ENCODE measurements around the gene RUNDC1.
A peak's percentile ranks its signal among the peaks of the same experiment; 100 is the strongest.

The RUNDC1 gene

DNA sequence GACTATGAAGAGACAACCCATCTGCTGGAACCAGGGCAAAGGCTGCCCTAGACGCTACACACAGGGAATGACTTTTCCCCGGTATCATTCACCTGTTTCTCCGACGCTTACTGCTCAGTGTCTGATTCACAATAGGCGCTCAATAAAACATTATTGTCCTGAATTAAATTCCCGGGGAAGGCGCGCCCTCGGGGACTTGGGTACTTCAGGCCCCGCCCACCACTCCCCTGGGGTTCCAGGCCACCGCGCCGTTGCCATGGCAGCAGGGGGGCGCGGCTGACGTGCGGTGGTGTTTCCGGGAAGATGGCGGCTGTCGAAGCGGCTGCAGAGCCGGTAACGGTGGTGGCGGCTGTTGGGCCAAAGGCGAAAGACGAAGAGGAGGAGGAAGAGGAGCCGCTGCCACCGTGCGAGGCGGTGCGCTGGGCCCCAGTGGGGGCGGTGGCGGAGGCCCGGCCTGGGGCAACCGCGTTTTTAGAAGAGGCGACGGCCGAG is at the start of gene RUNDC1 (continued):
- TF ChIP-seq GLI4 (tag by site-specific recombination; IDR thresholded peaks at IDR 0.05) (no peak), ZNF660 (tag by site-specific recombination; IDR thresholded peaks at IDR 0.05) (0 out of 2 replicates have a peak, but pooled peaks have one; percentile 69), ZBTB21 (tag by site-specific recombination; IDR thresholded peaks at IDR 0.05) (no peak), SALL2 (tag by site-specific recombination; IDR thresholded peaks at IDR 0.05; ENCODE audit: borderline replicate concordance) (no peak), ZNF266 (tag by site-specific recombination; IDR thresholded peaks at IDR 0.05; ENCODE audit: low read depth) (no peak), ZNF548 (tag by site-specific recombination; IDR thresholded peaks at IDR 0.05) (no peak), KLF1 (tag by site-specific recombination; IDR thresholded peaks at IDR 0.05) (peak; percentile 92), ZNF629 (tag by site-specific recombination; IDR thresholded peaks at IDR 0.05) (peak; percentile 56), ZNF704 (tag by site-specific recombination; IDR thresholded peaks at IDR 0.05) (no peak), ZBTB26 (tag by site-specific recombination; optimal IDR thresholded peaks at IDR 0.05) (peak; percentile 82), ZNF558 (tag by site-specific recombination; IDR thresholded peaks at IDR 0.05) (no peak), ZNF600 (tag by site-specific recombination; IDR thresholded peaks at IDR 0.05) (no peak), MZF1 (tag by site-specific recombination; IDR thresholded peaks at IDR 0.05; ENCODE audit: borderline replicate concordance) (no peak), SETDB1 (IDR thresholded peaks at IDR 0.05; ENCODE audit: insufficient read length, low read length) (no peak), HOXA7 (CRISPR knock-in tag; IDR thresholded peaks at IDR 0.05; ENCODE audit: borderline replicate concordance) (no peak), ZNF423 (tag by site-specific recombination; IDR thresholded peaks at IDR 0.05) (no peak), ZNF302 (tag by site-specific recombination; IDR thresholded peaks at IDR 0.05; ENCODE audit: low read depth) (no peak), YY1 (tag by site-specific recombination; IDR thresholded peaks at IDR 0.05) (peak; percentile 89), ZNF24 (tag by site-specific recombination; IDR thresholded peaks at IDR 0.05) (no peak), ZNF571 (tag by site-specific recombination; IDR thresholded peaks at IDR 0.05) (no peak), GLIS1 (tag by site-specific recombination; IDR thresholded peaks at IDR 0.05) (peak; percentile 82), ZNF19 (tag by site-specific recombination; IDR thresholded peaks at IDR 0.05; ENCODE audit: low read depth) (no peak), ZNF664 (tag by site-specific recombination; IDR thresholded peaks at IDR 0.05) (peak; percentile 93; the same call in 1 of the 2 replicates), ZNF792 (tag by site-specific recombination; IDR thresholded peaks at IDR 0.05) (no peak), SCRT1 (tag by site-specific recombination; IDR thresholded peaks at IDR 0.05; ENCODE audit: borderline replicate concordance) (no peak), ZNF843 (tag by site-specific recombination; IDR thresholded peaks at IDR 0.05) (0 out of 2 replicates have a peak, but pooled peaks have one; percentile 14), ZNF23 (tag by site-specific recombination; IDR thresholded peaks at IDR 0.05; ENCODE audit: borderline replicate concordance) (no peak), ZNF133 (tag by site-specific recombination; IDR thresholded peaks at IDR 0.05) (no peak), BCL11A (tag by site-specific recombination; IDR thresholded peaks at IDR 0.05; ENCODE audit: low read depth) (no peak), ZNF335 (tag by site-specific recombination; conservative IDR thresholded peaks at IDR 0.05) (peak; percentile 98), ZSCAN18 (tag by site-specific recombination; IDR thresholded peaks at IDR 0.05) (no peak), INSM2 (tag by site-specific recombination; IDR thresholded peaks at IDR 0.05) (peak; percentile 19; the same call in 1 of the 2 replicates), ZFP69B (tag by site-specific recombination; IDR thresholded peaks at IDR 0.05) (no peak)
- TF ChIP-seq, protein P1, sequence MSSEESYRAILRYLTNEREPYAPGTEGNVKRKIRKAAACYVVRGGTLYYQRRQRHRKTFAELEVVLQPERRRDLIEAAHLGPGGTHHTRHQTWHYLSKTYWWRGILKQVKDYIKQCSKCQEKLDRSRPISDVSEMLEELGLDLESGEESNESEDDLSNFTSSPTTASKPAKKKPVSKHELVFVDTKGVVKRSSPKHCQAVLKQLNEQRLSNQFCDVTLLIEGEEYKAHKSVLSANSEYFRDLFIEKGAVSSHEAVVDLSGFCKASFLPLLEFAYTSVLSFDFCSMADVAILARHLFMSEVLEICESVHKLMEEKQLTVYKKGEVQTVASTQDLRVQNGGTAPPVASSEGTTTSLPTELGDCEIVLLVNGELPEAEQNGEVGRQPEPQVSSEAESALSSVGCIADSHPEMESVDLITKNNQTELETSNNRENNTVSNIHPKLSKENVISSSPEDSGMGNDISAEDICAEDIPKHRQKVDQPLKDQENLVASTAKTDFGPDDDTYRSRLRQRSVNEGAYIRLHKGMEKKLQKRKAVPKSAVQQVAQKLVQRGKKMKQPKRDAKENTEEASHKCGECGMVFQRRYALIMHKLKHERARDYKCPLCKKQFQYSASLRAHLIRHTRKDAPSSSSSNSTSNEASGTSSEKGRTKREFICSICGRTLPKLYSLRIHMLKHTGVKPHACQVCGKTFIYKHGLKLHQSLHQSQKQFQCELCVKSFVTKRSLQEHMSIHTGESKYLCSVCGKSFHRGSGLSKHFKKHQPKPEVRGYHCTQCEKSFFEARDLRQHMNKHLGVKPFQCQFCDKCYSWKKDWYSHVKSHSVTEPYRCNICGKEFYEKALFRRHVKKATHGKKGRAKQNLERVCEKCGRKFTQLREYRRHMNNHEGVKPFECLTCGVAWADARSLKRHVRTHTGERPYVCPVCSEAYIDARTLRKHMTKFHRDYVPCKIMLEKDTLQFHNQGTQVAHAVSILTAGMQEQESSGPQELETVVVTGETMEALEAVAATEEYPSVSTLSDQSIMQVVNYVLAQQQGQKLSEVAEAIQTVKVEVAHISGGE (tag by site-specific recombination; conservative IDR thresholded peaks at IDR 0.05; ENCODE audit: low read depth): no peak

All from HEK293 (cell line).